GM10266 (cell line): Measurements from ENCODE around the gene EPHB1.

Experiments used
- DNase-seq: peaks from one replicate; pipeline ENCODE4 v3.0.0; 2012; ENCODE audit errors: extremely low spot score
- TF ChIP-seq, protein P1 (sequence below): IDR thresholded peaks from 2 replicates; pipeline ENCODE4 v1.5.1; 2012; ENCODE audit warnings: mild to moderate bottlenecking, low read depth; ENCODE audit not compliant: control insufficient read depth, insufficient read depth; ENCODE audit errors: missing control alignments

The EPHB1 gene

DNA sequence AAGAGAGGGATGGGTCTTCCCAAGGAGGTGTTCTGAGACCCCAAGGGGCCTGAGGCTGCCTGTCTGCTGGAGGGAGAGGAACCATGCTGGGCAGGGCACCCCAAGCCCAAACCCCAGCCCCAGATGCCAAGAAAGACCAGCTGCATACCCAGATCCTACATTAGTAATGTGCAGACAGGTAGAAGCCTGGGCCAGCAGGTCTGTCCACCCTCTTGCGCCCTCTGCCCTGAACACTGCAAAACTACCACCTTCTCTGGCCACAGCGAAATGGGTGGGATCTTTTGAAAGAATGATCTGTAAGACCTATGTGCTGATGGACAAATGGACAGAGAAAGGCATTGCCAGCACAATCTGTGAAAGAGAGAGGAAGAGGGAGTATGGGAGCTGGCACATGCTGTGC, 283.2 kb downstream of the EPHB1 start:
- TF ChIP-seq, protein P1, sequence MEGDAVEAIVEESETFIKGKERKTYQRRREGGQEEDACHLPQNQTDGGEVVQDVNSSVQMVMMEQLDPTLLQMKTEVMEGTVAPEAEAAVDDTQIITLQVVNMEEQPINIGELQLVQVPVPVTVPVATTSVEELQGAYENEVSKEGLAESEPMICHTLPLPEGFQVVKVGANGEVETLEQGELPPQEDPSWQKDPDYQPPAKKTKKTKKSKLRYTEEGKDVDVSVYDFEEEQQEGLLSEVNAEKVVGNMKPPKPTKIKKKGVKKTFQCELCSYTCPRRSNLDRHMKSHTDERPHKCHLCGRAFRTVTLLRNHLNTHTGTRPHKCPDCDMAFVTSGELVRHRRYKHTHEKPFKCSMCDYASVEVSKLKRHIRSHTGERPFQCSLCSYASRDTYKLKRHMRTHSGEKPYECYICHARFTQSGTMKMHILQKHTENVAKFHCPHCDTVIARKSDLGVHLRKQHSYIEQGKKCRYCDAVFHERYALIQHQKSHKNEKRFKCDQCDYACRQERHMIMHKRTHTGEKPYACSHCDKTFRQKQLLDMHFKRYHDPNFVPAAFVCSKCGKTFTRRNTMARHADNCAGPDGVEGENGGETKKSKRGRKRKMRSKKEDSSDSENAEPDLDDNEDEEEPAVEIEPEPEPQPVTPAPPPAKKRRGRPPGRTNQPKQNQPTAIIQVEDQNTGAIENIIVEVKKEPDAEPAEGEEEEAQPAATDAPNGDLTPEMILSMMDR: peak; percentile 3
- DNase-seq: no peak

DNA sequence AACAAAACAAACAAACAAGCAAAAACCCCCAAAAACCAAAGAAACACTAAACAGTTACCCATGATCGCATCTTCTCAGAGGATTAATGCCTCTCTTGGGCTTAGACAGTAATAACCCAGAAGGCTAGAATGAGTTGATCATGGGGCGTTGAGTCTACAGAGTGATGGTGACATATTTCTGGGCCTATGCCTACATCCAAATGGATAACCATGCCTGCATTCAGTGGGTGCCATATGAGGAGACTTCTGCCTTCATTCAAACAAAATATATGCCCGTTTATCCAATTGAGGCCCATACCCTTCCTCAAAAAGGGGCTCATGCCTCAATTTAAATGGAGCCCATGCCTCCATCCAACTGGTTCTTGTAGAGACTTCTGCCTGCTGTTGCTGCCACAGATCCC, 284.0 kb downstream of the EPHB1 start:
- no peak for DNase-seq
- TF ChIP-seq, protein P1: no peak

DNA sequence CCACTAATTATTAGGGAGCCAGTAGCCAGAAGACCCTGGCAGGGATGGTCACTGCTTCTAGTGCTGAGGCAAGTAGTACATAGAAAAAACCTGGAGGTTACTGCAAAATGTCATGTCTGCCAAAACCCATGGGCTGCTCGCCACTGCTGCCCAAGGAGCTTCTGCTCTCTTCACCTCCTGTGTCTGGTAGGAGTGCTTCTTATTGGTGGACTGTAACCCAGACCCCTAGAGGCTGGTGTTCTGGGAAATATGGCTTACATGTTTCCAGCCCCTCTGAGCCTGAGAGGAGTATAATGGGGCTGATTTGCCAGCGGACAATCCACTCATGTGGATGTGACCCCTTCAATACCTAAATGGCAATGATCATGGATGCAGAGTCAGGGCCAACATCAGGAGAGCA, 286.4 kb downstream of the EPHB1 start:
- TF ChIP-seq, protein P1: no peak
- DNase-seq: no peak

DNA sequence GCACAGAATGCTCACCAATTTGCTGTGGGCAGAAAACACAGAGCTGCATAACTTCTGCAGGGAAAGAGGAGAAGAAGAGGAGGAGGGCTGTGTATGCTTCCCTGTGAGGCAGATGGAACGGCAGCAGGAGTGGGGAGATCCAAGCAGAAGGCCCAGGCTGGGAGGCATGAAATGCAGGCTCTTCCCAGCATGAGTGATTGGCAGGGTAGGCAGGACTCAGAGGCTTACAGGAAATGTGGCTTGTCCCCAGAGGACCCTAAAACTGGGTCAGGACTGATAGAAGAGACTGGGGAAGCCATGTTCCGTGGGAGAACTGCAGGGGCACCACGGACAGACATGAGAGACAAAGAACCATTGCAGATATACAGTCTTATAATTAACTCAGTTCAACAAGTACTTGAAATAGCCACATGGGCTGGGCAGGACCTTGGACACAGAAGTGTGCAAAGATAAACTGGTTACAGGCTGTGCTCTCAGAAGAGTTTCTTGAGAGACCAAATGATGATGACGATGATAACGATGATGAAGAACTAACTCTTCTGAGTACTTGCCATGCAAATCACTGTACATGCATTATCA, 286.9 kb downstream of the EPHB1 start:
- TF ChIP-seq, protein P1: no peak
- no peak for DNase-seq

DNA sequence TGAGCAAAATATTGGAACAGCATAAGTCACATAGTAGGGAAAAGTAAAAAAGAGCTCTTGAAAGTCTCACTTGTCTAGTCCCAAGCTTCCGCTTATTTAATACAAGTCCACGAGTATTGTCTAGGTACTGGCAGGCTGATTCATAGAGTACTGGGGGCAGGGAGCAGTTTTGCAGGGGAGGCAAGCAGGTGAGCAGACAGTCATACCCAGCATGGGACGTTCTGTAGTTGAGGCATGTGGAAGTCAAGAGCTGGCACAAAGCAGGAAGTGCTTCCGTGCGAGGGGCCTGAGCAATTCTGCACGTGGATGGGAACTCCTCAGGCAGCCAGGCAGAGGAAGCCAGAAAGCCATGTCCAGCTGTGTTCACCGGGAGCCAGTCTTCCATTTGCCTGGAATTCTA, 287.6 kb downstream of the EPHB1 start:
- TF ChIP-seq, protein P1: no peak
- DNase-seq: no peak

DNA sequence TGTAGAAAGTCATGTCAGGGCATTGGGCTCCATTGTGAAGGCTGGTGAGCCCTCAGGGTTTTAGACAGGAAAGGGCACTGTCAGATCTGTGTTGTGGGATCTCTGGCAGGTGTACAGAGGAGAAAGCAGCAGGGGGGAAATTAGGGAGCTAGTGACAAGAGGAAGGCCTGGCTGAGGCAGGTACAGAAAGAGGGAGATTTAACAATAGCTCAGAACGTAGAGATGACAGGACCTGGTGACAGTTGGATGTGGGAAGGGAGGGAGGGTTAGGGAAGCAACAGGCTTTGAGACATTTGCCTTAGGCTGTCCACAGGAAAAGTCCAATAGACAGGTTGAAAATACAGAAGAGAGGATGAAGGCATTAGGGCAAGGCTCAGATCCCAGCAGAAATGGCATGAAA, 288.1 kb downstream of the EPHB1 start:
- DNase-seq: no peak
- TF ChIP-seq, protein P1: no peak

DNA sequence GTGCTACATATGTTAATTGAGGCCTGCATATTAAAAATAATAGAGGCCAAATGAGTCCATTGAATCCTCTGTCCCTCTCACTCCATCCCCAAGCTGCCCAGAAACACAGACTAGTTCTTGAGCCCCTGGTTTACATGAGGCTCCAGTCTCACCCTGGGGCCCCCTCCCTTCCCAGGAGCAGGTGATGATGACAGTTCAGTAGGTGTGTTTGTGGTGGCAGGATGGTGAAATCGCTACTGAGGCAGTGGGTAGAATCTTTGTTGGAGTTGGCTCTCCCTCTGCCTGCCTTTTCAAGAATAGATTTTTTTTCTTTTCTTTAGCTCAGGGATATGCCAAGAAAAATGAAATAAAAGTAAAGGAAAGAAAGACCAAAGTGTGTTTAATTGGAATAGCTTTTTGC, 288.7 kb downstream of the EPHB1 start:
- TF ChIP-seq, protein P1: no peak
- no peak for DNase-seq
